VCaP (cell line): Measurements from ENCODE around the gene DGCR2.

Experiments used
- H3K27ac ChIP-seq: fragments of 450-650 bp; 2 replicates; pipeline ENCODE4 v1.5.1; 2017
- CTCF ChIP-seq: fragments of 450-650 bp; conservative IDR thresholded peaks from 2 replicates; pipeline ENCODE4 v1.5.1; 2017; ENCODE audit warnings: mild to moderate bottlenecking, moderate library complexity

The DGCR2 gene

GRCh38 chr22:19133561-19133960 is 11.3 kb upstream of the DGCR2 start:
- TF ChIP-seq CTCF, result no peak

GRCh38 chr22:19132693-19133400 is 10.6 kb upstream of the DGCR2 start:
- no peak overlapping the region for H3K27ac ChIP-seq
- no peak for TF ChIP-seq CTCF

More at GRCh38 chr22:19133561-19133960, 11.3 kb upstream of the DGCR2 start:
- H3K27ac ChIP-seq, result no peak overlapping the region

- no peak for TF ChIP-seq CTCF
Measured at GRCh38 chr22:19132153-19132552, 9.9 kb upstream of the DGCR2 start.

GRCh38 chr22:19131685-19132015 is 9.4 kb upstream of the DGCR2 start:
- no peak overlapping the region for H3K27ac ChIP-seq
- no peak for TF ChIP-seq CTCF

More at GRCh38 chr22:19132153-19132552, 9.9 kb upstream of the DGCR2 start:
- H3K27ac ChIP-seq, result no peak overlapping the region

GRCh38 chr22:19130959-19131684 is 8.9 kb upstream of the DGCR2 start, which contains the start of gene TSSK2:
Gene TSSK2, plus strand, starts transcription at chr22:19131308. Its CDS starts 92 bp downstream, at chr22:19131400.
- no peak within 1 kb of the TSS for H3K27ac ChIP-seq
- no peak for TF ChIP-seq CTCF

- no peak overlapping the region for H3K27ac ChIP-seq
- no peak for TF ChIP-seq CTCF
Measured at GRCh38 chr22:19129871-19130270, 7.7 kb upstream of the DGCR2 start.

- no peak overlapping the region for H3K27ac ChIP-seq
- TF ChIP-seq CTCF, result no peak
Measured at GRCh38 chr22:19128946-19129727, 6.9 kb upstream of the DGCR2 start.
